GM12892 (cell line): Measurements from ENCODE around the gene XDH.

Source experiments
- POLR2A ChIP-seq: IDR thresholded peaks from 2 replicates; pipeline ENCODE4 v1.6.1; 2011; ENCODE audit warnings: low read depth, low read length, control low read depth
- POLR2AphosphoS5 ChIP-seq: IDR thresholded peaks from 2 replicates; pipeline ENCODE4 v1.6.1; 2011; ENCODE audit warnings: low read depth, low read length, control low read depth
- TAF1 ChIP-seq: IDR thresholded peaks from 2 replicates; pipeline ENCODE4 v1.6.1; 2011; ENCODE audit warnings: low read depth, mild to moderate bottlenecking, control low read depth, low read length, borderline replicate concordance

- TF ChIP-seq POLR2A (no peak), POLR2AphosphoS5 (no peak), TAF1 (no peak)
Measured at GRCh38 chr2:31331156-31331555, 83.4 kb downstream of the XDH start.
